ENCODE results near the gene G6PC1.
"Not testable (repeated sequence)": the region's sequence is repeated elsewhere in the genome, so short reads cannot be mapped to it uniquely, and the experiment has no call there.

The G6PC1 gene

GRCh38 chr17:42867694-42868261 lies 32.8 kb upstream of the G6PC1 start:
- not testable (repeated sequence) for H3F3A ChIP-seq (ENCODE audit: insufficient read depth); H3K27me3 ChIP-seq (ENCODE audit: low read length); H3K4me3 ChIP-seq (ENCODE audit: insufficient read depth, low read length, poor library complexity, severe bottlenecking); H3K79me2 ChIP-seq (ENCODE audit: insufficient read depth, low read length); H3K9me2 ChIP-seq (replicated peaks; ENCODE audit: insufficient read depth, low read length); H2AFZ ChIP-seq (ENCODE audit: low read depth, low read length, severe bottlenecking); H3K4me2 ChIP-seq (ENCODE audit: low read depth, low read length, poor library complexity, severe bottlenecking); H3K9ac ChIP-seq (ENCODE audit: low read length); H3K36me3 ChIP-seq (ENCODE audit: low read length); H3K9me3 ChIP-seq (ENCODE audit: insufficient read depth, low read length); H3K27ac ChIP-seq (ENCODE audit: low read depth, low read length); H4K20me1 ChIP-seq (ENCODE audit: low read depth, low read length)

- Histone ChIP-seq H3K9me3 (ENCODE audit: insufficient read depth, low read length) (peaks cover 7% of the 10 kb centered on the region; the same call in 1 of the 2 replicates), H3F3A (ENCODE audit: insufficient read depth) (no peaks in the 10 kb centered on the region), H3K4me3 (ENCODE audit: insufficient read depth, low read length, poor library complexity, severe bottlenecking) (no peak overlapping the region), H2AFZ (ENCODE audit: low read depth, low read length, severe bottlenecking) (no peak overlapping the region), H4K20me1 (ENCODE audit: low read depth, low read length) (no peaks in the 10 kb centered on the region), H3K36me3 (ENCODE audit: low read length) (no peaks in the 10 kb centered on the region), H3K9ac (ENCODE audit: low read length) (no peak overlapping the region), H3K27ac (ENCODE audit: low read depth, low read length) (no peak overlapping the region), H3K4me2 (ENCODE audit: low read depth, low read length, poor library complexity, severe bottlenecking) (no peak overlapping the region), H3K79me2 (ENCODE audit: insufficient read depth, low read length) (no peaks in the 10 kb centered on the region), H3K9me2 (replicated peaks; ENCODE audit: insufficient read depth, low read length) (no peaks in the 10 kb centered on the region), H3K27me3 (ENCODE audit: low read length) (no peaks in the 10 kb centered on the region)
- TF ChIP-seq EZH2phosphoT487 (conservative IDR thresholded peaks at IDR 0.05; ENCODE audit: low read length) (no peak), CTCF (IDR thresholded peaks at IDR 0.05; ENCODE audit: insufficient read depth, low read length, poor library complexity, severe bottlenecking) (no peak)
These were observed 32.3 kb upstream of the G6PC1 start for GRCh38 chr17:42868338-42868737.

GRCh38 chr17:42871647-42872046 lies 29.0 kb upstream of the G6PC1 start:
- Histone ChIP-seq H3K79me2 (ENCODE audit: insufficient read depth, low read length) (no peaks in the 10 kb centered on the region), H3F3A (ENCODE audit: insufficient read depth) (no peaks in the 10 kb centered on the region), H4K20me1 (ENCODE audit: low read depth, low read length) (no peaks in the 10 kb centered on the region), H3K4me2 (ENCODE audit: low read depth, low read length, poor library complexity, severe bottlenecking) (no peak overlapping the region), H3K9me2 (replicated peaks; ENCODE audit: insufficient read depth, low read length) (no peaks in the 10 kb centered on the region), H3K9ac (ENCODE audit: low read length) (no peak overlapping the region), H3K27me3 (ENCODE audit: low read length) (no peaks in the 10 kb centered on the region), H3K4me3 (ENCODE audit: insufficient read depth, low read length, poor library complexity, severe bottlenecking) (no peak overlapping the region), H2AFZ (ENCODE audit: low read depth, low read length, severe bottlenecking) (no peak overlapping the region), H3K36me3 (ENCODE audit: low read length) (no peaks in the 10 kb centered on the region), H3K9me3 (ENCODE audit: insufficient read depth, low read length) (peaks cover 7% of the 10 kb centered on the region; the same call in 1 of the 2 replicates), H3K27ac (ENCODE audit: low read depth, low read length) (no peak overlapping the region)
- TF ChIP-seq EZH2phosphoT487 (conservative IDR thresholded peaks at IDR 0.05; ENCODE audit: low read length) (no peak), CTCF (IDR thresholded peaks at IDR 0.05; ENCODE audit: insufficient read depth, low read length, poor library complexity, severe bottlenecking) (no peak)

- no peak overlapping the region for H3K4me3 ChIP-seq (ENCODE audit: insufficient read depth, low read length, poor library complexity, severe bottlenecking)
- H4K20me1 ChIP-seq (ENCODE audit: low read depth, low read length) = no peaks in the 10 kb centered on the region
- H3K9me3 ChIP-seq (ENCODE audit: insufficient read depth, low read length) = peaks cover 7% of the 10 kb centered on the region; the same call in 1 of the 2 replicates
- H3K79me2 ChIP-seq (ENCODE audit: insufficient read depth, low read length) = no peaks in the 10 kb centered on the region
- H3F3A ChIP-seq (ENCODE audit: insufficient read depth) = no peaks in the 10 kb centered on the region
- H3K36me3 ChIP-seq (ENCODE audit: low read length) = no peaks in the 10 kb centered on the region
- no peak overlapping the region for H3K4me2 ChIP-seq (ENCODE audit: low read depth, low read length, poor library complexity, severe bottlenecking)
- no peaks in the 10 kb centered on the region for H3K9me2 ChIP-seq (replicated peaks; ENCODE audit: insufficient read depth, low read length)
- no peak overlapping the region for H3K9ac ChIP-seq (ENCODE audit: low read length)
- H3K27me3 ChIP-seq (ENCODE audit: low read length) = no peaks in the 10 kb centered on the region
- TF ChIP-seq CTCF (IDR thresholded peaks at IDR 0.05; ENCODE audit: insufficient read depth, low read length, poor library complexity, severe bottlenecking) = no peak
- TF ChIP-seq EZH2phosphoT487 (conservative IDR thresholded peaks at IDR 0.05; ENCODE audit: low read length) = no peak
- no peak overlapping the region for H3K27ac ChIP-seq (ENCODE audit: low read depth, low read length)
- H2AFZ ChIP-seq (ENCODE audit: low read depth, low read length, severe bottlenecking) = no peak overlapping the region
These were observed 28.2 kb upstream of the G6PC1 start for GRCh38 chr17:42872251-42872965.
